Activated naive CD8-positive, alpha-beta T cell treated with anti-CD3 and anti-CD28 coated beads, Interleukin-2, amount 50 U/mL, for 24 hours (primary cell): ENCODE data around the gene CDCA4.

Experiments used
- ATAC-seq: fragments of 150-1000 bp; cut with Tn5 transposase; one replicate; pipeline ENCODE4 v1.10.0; 2021
- DNase-seq: peaks from one replicate; pipeline ENCODE4 v3.0.0; 2021
- H3K27ac Mint-ChIP-seq: one replicate; pipeline ENCODE4 v1.8.0; 2021; ENCODE audit warnings: mild to moderate bottlenecking, mixed read lengths
- H3K27me3 Mint-ChIP-seq: one replicate; pipeline ENCODE4 v1.8.0; 2021; ENCODE audit warnings: mixed read lengths
- H3K36me3 Mint-ChIP-seq: one replicate; pipeline ENCODE4 v1.8.0; 2021; ENCODE audit warnings: low read depth, mixed read lengths
- H3K4me1 Mint-ChIP-seq: one replicate; pipeline ENCODE4 v1.8.0; 2021; ENCODE audit warnings: mixed read lengths
- H3K4me3 Mint-ChIP-seq: one replicate; pipeline ENCODE4 v1.8.0; 2021; ENCODE audit warnings: mild to moderate bottlenecking, moderate library complexity, mixed read lengths
- H3K9me3 Mint-ChIP-seq: one replicate; pipeline ENCODE4 v1.8.0; 2021; ENCODE audit warnings: mixed read lengths

The CDCA4 gene

DNA sequence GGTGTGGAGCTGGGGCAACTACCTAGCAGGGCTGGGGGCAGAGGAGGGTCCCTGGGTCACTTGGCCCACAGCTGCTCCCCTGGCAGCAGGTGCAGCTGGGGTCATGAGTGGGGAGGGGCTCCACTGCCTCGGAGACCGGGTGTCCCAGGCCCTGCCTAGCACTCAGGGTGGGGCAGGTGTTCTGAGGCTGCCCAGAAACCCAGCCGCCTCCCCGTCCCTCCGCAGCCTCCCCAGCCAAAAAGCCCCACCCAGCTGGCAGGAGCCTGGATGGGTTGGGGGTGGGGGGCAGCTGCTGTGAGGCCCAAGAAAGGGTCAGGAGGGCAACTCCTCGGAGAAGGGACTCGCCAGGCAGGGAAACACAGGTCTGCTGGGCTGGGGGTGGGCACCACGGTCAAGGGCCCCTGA is 53.9 kb downstream of the CDCA4 start:
- Mint-ChIP-seq H3K4me3 (no peak overlapping the region), H3K9me3 (no peaks in the 10 kb centered on the region), H3K36me3 (no peaks in the 10 kb centered on the region), H3K27ac (no peak overlapping the region), H3K27me3 (peaks cover 16% of the 10 kb centered on the region), H3K4me1 (no peaks in the 10 kb centered on the region)
- DNase-seq (no peak), ATAC-seq (no peak)

DNA sequence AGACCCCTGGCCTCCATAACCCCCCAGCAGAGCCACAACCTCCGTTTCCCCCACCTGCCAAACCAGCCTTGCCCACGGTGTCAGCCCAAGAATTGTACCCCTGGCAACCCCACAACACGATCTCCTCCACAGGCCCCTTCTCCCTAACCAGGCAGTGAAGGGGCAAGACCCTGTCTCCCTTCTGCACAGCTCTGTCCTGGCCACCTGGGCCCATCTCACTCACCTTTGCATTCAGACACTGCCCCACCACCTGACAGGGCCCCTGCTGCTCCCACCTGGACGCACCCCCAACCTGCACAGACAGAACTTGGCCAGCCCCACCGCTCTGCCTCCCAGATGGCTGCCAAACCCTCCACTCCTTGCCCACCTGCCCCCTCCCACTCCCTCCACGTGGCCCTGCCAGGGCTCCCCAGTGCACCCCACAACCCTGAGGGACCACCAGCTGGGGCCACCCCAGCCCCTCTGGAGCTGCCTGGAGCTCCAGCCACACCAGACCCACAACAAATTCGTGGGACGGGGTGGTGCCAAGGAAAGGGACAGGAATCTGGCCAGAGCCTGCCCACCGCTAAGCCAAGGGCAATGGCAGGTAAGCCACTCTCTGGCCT is 54.5 kb downstream of the CDCA4 start:
- H3K27ac Mint-ChIP-seq = peak overlapping the region; percentile 16
- no peaks in the 10 kb centered on the region for H3K36me3 Mint-ChIP-seq
- no peak overlapping the region for H3K4me3 Mint-ChIP-seq
- no peaks in the 10 kb centered on the region for H3K9me3 Mint-ChIP-seq
- H3K4me1 Mint-ChIP-seq = no peaks in the 10 kb centered on the region
- DNase-seq = no peak
- no peak for ATAC-seq
- peaks cover 16% of the 10 kb centered on the region for H3K27me3 Mint-ChIP-seq

DNA sequence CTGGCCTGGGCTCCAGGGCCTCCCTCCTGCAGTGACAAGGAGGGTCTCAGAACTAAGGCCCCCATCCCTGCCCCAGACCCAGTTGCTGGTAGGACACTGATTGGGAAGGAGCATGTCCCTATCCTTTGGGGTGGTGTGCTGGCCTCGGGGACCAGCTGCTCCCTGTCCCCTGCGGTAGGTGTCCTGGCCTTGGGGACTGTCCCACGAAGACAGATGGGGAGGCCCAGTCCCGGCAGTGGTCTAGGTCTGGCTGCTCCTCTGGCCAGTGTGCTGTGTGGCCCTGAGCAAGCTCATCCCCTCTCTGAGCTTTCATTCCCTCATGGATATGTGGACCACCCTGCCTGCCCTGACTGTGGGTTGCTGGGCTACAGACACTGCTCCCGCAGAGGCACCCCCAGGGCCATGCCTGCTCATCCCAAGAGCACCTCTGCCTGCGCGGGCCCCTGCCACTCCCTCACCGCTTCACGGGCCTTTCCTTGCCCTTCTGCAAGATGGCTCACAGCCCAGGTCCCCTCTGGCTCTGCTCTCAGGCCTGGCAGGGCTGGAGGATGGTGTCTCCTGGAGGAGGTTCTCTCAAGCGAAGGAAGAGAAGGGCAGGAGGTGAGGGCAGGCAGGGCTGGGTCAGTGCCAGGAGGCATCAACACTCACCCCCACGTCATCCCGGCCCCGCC is 55.2 kb downstream of the CDCA4 start:
- DNase-seq (no peak), ATAC-seq (peak; percentile 21)
- Mint-ChIP-seq H3K9me3 (no peaks in the 10 kb centered on the region), H3K4me1 (no peaks in the 10 kb centered on the region), H3K36me3 (no peaks in the 10 kb centered on the region), H3K4me3 (no peak overlapping the region), H3K27me3 (peaks cover 16% of the 10 kb centered on the region), H3K27ac (no peak overlapping the region)

- H3K4me1 Mint-ChIP-seq = no peaks in the 10 kb centered on the region
- H3K9me3 Mint-ChIP-seq = no peaks in the 10 kb centered on the region
- no peak overlapping the region for H3K4me3 Mint-ChIP-seq
- H3K27me3 Mint-ChIP-seq = peaks cover 16% of the 10 kb centered on the region
- ATAC-seq = no peak
- H3K27ac Mint-ChIP-seq = no peak overlapping the region
- DNase-seq = no peak
- H3K36me3 Mint-ChIP-seq = no peaks in the 10 kb centered on the region
These were observed 56.3 kb downstream of the CDCA4 start for GRCh38 chr14:104964546-104964945.
